Measurements from ENCODE around the gene EEF1AKMT3. TPM values are rescaled to one million over a fixed set of nuclear protein-coding genes. Genes with fewer than 3 reads are reported as not detected.

The EEF1AKMT3 gene
- total and polyA plus RNA-seq, 9 of the 15 experiments (the other 6 are each of a cell fraction or from before 2014, with no cell fraction given) = 4.1 to 17.2 (median 7.9) TPM

- Histone ChIP-seq H3K9me3 (replicated peaks; ENCODE audit: control insufficient read depth, insufficient read depth, low read depth, low read length) (no peaks in the 10 kb centered on the region), H3K9me1 (ENCODE audit: control insufficient read depth, insufficient read depth, low read length) (no peaks in the 10 kb centered on the region), H3K4me2 (ENCODE audit: insufficient read depth, low read length) (peak overlapping the region; percentile 63), H3K36me3 (ENCODE audit: control insufficient read depth, insufficient read depth, low read length) (peaks cover 31% of the 10 kb centered on the region), H3K27ac (ENCODE audit: extremely low read depth, low read depth, low read length) (no peak overlapping the region), H3K4me1 (replicated peaks in 1 of 2; ENCODE audit: control insufficient read depth in 2 of 2, insufficient read depth in 2 of 2, low read length in 2 of 2) (peaks cover 14 to 32% of the 10 kb centered on the region in 2 experiments), H3K9ac (ENCODE audit: insufficient read depth in 1 of 2, low read depth in 2 of 2, low read length in 2 of 2) (no peak overlapping the region; a peak in 1 of 4 replicates), H3K79me2 (ENCODE audit: control insufficient read depth, insufficient read depth, low read length) (peaks cover 6% of the 10 kb centered on the region), H2AFZ (ENCODE audit: low read depth, low read length) (no peak overlapping the region), H3K27me3 (ENCODE audit: control insufficient read depth in 2 of 2, insufficient read depth in 2 of 2, low read length in 2 of 2) (no peaks in the 10 kb centered on the region), H3K4me3 (no peak overlapping the region), H4K20me1 (replicated peaks; ENCODE audit: control insufficient read depth, insufficient read depth, low read length) (no peaks in the 10 kb centered on the region)
- CTCF ChIA-PET (ENCODE audit: low intra/inter-chr PET ratio) = no interaction called here
- BruUV-seq (replicated peaks) = no TSS peak
- in situ Hi-C loops (cut with MboI) (no loop called here), intact Hi-C loops (cut with micrococcal nuclease) (no loop called here)
- POLR2A ChIA-PET = interaction anchor here (1.0 to 3.8 kb wide), 6 partner anchors 9 to 141 kb away, joined by 3 to 26 read pairs (median 4); partner anchors contain the start of genes AVIL, TSFM and TSPAN31
- no peak for ATAC-seq
- peak in 1 of 3 experiments; percentile 39; a peak in 1 of 6 replicates for TF ChIP-seq ZBTB11 (CRISPR knock-in tag; IDR thresholded peaks at IDR 0.05)
- no peak for TF ChIP-seq ETS2 (tag; IDR thresholded peaks at IDR 0.05; ENCODE audit: borderline replicate concordance, poor library complexity, severe bottlenecking)
- TF ChIP-seq, protein P1, sequence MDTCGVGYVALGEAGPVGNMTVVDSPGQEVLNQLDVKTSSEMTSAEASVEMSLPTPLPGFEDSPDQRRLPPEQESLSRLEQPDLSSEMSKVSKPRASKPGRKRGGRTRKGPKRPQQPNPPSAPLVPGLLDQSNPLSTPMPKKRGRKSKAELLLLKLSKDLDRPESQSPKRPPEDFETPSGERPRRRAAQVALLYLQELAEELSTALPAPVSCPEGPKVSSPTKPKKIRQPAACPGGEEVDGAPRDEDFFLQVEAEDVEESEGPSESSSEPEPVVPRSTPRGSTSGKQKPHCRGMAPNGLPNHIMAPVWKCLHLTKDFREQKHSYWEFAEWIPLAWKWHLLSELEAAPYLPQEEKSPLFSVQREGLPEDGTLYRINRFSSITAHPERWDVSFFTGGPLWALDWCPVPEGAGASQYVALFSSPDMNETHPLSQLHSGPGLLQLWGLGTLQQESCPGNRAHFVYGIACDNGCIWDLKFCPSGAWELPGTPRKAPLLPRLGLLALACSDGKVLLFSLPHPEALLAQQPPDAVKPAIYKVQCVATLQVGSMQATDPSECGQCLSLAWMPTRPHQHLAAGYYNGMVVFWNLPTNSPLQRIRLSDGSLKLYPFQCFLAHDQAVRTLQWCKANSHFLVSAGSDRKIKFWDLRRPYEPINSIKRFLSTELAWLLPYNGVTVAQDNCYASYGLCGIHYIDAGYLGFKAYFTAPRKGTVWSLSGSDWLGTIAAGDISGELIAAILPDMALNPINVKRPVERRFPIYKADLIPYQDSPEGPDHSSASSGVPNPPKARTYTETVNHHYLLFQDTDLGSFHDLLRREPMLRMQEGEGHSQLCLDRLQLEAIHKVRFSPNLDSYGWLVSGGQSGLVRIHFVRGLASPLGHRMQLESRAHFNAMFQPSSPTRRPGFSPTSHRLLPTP (IDR thresholded peaks at IDR 0.05; ENCODE audit: borderline replicate concordance, extremely low read depth, insufficient read length) = no peak
- no peak for DNase-seq (ENCODE audit: extremely low read depth in 1 of 4, low spot score in 3 of 4)
- WGBS (ENCODE audit: insufficient coverage, low coverage, missing lambda C conversion rate) = 78% methylated on average over 23 of the region's 40 CpGs
- FAIRE-seq = peak; percentile 69
Measured at GRCh38 chr12:57765698-57766463, 6.5 kb upstream of the EEF1AKMT3 start.

Measured in K562 (cell line).